Neural crest cell (in vitro differentiated cells): Measurements from ENCODE around the gene FRMD4B. TPM values are rescaled to one million over a fixed set of nuclear protein-coding genes. Genes with fewer than 3 reads are reported as not detected.

Experiments used
- DNase-seq: peaks from one replicate; pipeline ENCODE4 v3.0.0; 2021; ENCODE audit warnings: low read depth, mixed read lengths, low spot score
- H3K27ac Mint-ChIP-seq: one replicate; pipeline ENCODE4 v1.8.0; 2021; ENCODE audit warnings: mild to moderate bottlenecking, mixed read lengths; ENCODE audit not compliant: unreplicated experiment
- H3K27me3 Mint-ChIP-seq: 2 replicates; pipeline ENCODE4 v1.8.0; 2021; ENCODE audit warnings: low read depth, mild to moderate bottlenecking, mixed read lengths
- H3K36me3 Mint-ChIP-seq: 2 replicates; pipeline ENCODE4 v1.8.0; 2021; ENCODE audit warnings: low read depth, mild to moderate bottlenecking, mixed read lengths
- H3K4me1 Mint-ChIP-seq: 2 replicates; pipeline ENCODE4 v1.8.0; 2021; ENCODE audit warnings: mixed read lengths
- H3K4me3 Mint-ChIP-seq: one replicate; pipeline ENCODE4 v1.8.0; 2021; ENCODE audit warnings: mild to moderate bottlenecking, mixed read lengths
- H3K9me3 Mint-ChIP-seq: 2 replicates; pipeline ENCODE4 v1.8.0; 2021; ENCODE audit warnings: mixed read lengths
- CTCF ChIP-seq: fragments of 200-600 bp; sonication (generic); conservative IDR thresholded peaks from 2 replicates; pipeline ENCODE4 v1.5.0; 2021; ENCODE audit warnings: antibody characterized with exemption, mild to moderate bottlenecking
- total RNA-seq: library from RNA; stranded (reverse); gene quantifications from 2 replicates; pipeline ENCODE4 v1.2.1, GENCODE V29; 2021

Gene FRMD4B
- total RNA-seq, 1 donor from 2014 or later: 17.2 TPM

DNA sequence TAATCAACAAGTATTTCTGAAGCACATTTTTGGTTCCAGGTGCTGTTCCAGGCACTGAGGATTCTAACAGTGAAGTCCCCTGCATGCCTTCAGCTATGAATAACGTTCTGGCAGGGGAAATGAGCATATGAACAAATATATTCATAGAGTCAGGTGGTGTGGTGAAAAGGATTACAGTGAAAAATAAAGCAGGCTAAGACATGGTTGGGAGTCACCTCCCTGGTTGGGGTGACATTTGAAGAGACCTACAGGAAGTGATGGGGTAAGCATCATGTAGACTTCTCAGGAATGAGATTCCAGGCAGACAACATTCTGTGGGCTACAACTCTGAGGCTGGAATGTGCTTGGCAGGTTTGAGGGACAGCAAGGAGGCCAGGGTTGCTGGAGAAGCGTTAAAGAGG is 15.0 kb downstream of the FRMD4B start:
- TF ChIP-seq CTCF: no peak
- no peak for DNase-seq
- Mint-ChIP-seq H3K36me3 (no peaks in the 10 kb centered on the region), H3K27me3 (no peaks in the 10 kb centered on the region), H3K27ac (peak overlapping the region; percentile 35), H3K9me3 (no peaks in the 10 kb centered on the region), H3K4me3 (no peak overlapping the region), H3K4me1 (no peaks in the 10 kb centered on the region)

GRCh38 chr3:69370156-69370883 is 15.6 kb downstream of the FRMD4B start:
- Mint-ChIP-seq H3K36me3 (no peaks in the 10 kb centered on the region), H3K27ac (no peak overlapping the region), H3K4me3 (no peak overlapping the region), H3K27me3 (no peaks in the 10 kb centered on the region), H3K9me3 (no peaks in the 10 kb centered on the region), H3K4me1 (no peaks in the 10 kb centered on the region)
- no peak for DNase-seq
- TF ChIP-seq CTCF: no peak

GRCh38 chr3:69368129-69368741 is 17.7 kb downstream of the FRMD4B start:
- Mint-ChIP-seq H3K9me3 (no peaks in the 10 kb centered on the region), H3K36me3 (no peaks in the 10 kb centered on the region), H3K4me1 (no peaks in the 10 kb centered on the region), H3K27me3 (no peaks in the 10 kb centered on the region), H3K27ac (no peak overlapping the region), H3K4me3 (no peak overlapping the region)
- no peak for DNase-seq
- TF ChIP-seq CTCF: no peak

GRCh38 chr3:69367586-69367985 is 18.3 kb downstream of the FRMD4B start:
- no peaks in the 10 kb centered on the region for H3K4me1 Mint-ChIP-seq
- no peak overlapping the region for H3K4me3 Mint-ChIP-seq
- no peaks in the 10 kb centered on the region for H3K36me3 Mint-ChIP-seq
- no peak overlapping the region for H3K27ac Mint-ChIP-seq
- no peaks in the 10 kb centered on the region for H3K27me3 Mint-ChIP-seq
- no peak for TF ChIP-seq CTCF
- no peaks in the 10 kb centered on the region for H3K9me3 Mint-ChIP-seq
- no peak for DNase-seq

DNA sequence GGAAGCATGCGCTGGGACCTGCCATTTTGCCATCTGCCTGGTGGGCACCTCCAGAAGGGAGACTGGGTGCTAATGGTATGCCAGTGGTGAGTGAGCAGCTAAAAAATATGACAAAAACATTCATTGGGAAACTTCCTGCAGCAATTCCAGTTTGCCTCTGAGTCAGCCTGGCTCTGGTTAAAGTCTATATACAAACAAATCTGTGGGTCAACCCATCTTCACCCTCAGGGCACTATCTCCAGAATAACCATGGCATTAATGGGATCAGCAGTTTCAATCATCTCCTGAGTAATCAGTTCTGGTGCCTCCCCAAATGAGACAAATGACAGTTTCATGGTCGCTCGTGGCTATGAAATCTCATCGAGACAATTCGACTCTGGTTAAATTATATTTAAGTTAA is 21.5 kb downstream of the FRMD4B start:
- Mint-ChIP-seq H3K36me3 (no peaks in the 10 kb centered on the region), H3K4me3 (no peak overlapping the region), H3K9me3 (no peaks in the 10 kb centered on the region), H3K4me1 (no peaks in the 10 kb centered on the region), H3K27me3 (no peaks in the 10 kb centered on the region), H3K27ac (no peak overlapping the region)
- no peak for TF ChIP-seq CTCF
- DNase-seq: no peak
